H1 (cell line): Measurements from ENCODE around the gene JPH3. TPM values are rescaled to one million over a fixed set of nuclear protein-coding genes. Genes with fewer than 3 reads are reported as not detected.

Source experiments
- CTCF ChIA-PET: fragments of 300-600 bp; sonication (Branson Sonifier 250); formaldehyde crosslinking; loops from one replicate; lab custom pipeline; 2021; ENCODE audit not compliant: partially characterized antibody; lab: Charles Lee
- POLR2A ChIA-PET: fragments of 300-600 bp; sonication (Branson Sonifier 250); formaldehyde crosslinking; loops from one replicate; lab custom pipeline; 2021; ENCODE audit warnings: inconsistent platforms; ENCODE audit not compliant: partially characterized antibody; lab: Charles Lee
- DNase-seq, 2 experiments: peaks; one replicate each; pipeline versions ENCODE4 v3.0.0 to v3.0.0-alpha.2; 2010 to 2022; ENCODE audit warnings: low spot score in 2 of 2, low read depth in 1 of 2, mixed read lengths in 1 of 2
- FAIRE-seq: peaks from 2 replicates; lab custom pipeline; 2011; peaks lifted over from hg19 to GRCh38; lab: Jason Lieb, UNC
- H2AFZ ChIP-seq: 2 replicates; pipeline ENCODE4 v1.8.1; 2012; ENCODE audit warnings: low read length, inconsistent platforms
- H2AK5ac ChIP-seq: 2 replicates; pipeline ENCODE4 v1.6.1; 2013; ENCODE audit warnings: low read depth, low read length
- H2BK120ac ChIP-seq: replicated peaks from 2 replicates; pipeline ENCODE3; 2013; ENCODE audit warnings: low read depth, low read length, inconsistent platforms
- H2BK12ac ChIP-seq: 2 replicates; pipeline ENCODE4 v1.6.1; 2013; ENCODE audit warnings: low read depth, low read length
- H2BK15ac ChIP-seq: 2 replicates; pipeline ENCODE4 v1.6.1; 2013; ENCODE audit warnings: low read length
- H2BK20ac ChIP-seq: 2 replicates; pipeline ENCODE4 v1.6.1; 2013; ENCODE audit warnings: low read length
- H2BK5ac ChIP-seq: 2 replicates; pipeline ENCODE4 v1.6.1; 2013; ENCODE audit warnings: low read depth, low read length
- H3K14ac ChIP-seq: 2 replicates; pipeline ENCODE4 v1.6.1; 2013; ENCODE audit warnings: inconsistent platforms; ENCODE audit not compliant: insufficient read length
- H3K18ac ChIP-seq: 2 replicates; pipeline ENCODE4 v1.6.1; 2013; ENCODE audit warnings: low read length; ENCODE audit errors: extremely low read depth
- H3K23ac ChIP-seq: 2 replicates; pipeline ENCODE4 v1.6.1; 2013; ENCODE audit warnings: inconsistent platforms; ENCODE audit not compliant: insufficient read length
- H3K23me2 ChIP-seq: 2 replicates; pipeline ENCODE4 v1.6.1; 2013; ENCODE audit warnings: low read depth, low read length
- H3K27ac ChIP-seq: 2 replicates; pipeline ENCODE4 v1.6.1; 2011; ENCODE audit warnings: low read depth, low read length, inconsistent platforms
- H3K27me3 ChIP-seq, 4 experiments: replicated peaks in 1 of 4; 1 replicate in 1 of 4; 2 replicates in 3 of 4; pipeline versions ENCODE4 v1.6.1 to v1.8.1; 2011 to 2013; ENCODE audit warnings: low read length in 3 of 4, mild to moderate bottlenecking in 3 of 4, inconsistent platforms in 2 of 4, mixed read lengths in 2 of 4, moderate library complexity in 1 of 4; ENCODE audit not compliant: control insufficient read depth in 3 of 4, insufficient read depth in 3 of 4; ENCODE audit errors: extremely low read depth in 1 of 4
- H3K36me3 ChIP-seq, 4 experiments: 2 replicates each; pipeline versions ENCODE4 v1.6.1 to v1.8.1; 2011 to 2013; ENCODE audit warnings: mild to moderate bottlenecking in 4 of 4, low read length in 3 of 4, moderate library complexity in 2 of 4, control low read depth in 1 of 4, inconsistent platforms in 1 of 4; ENCODE audit not compliant: insufficient read depth in 4 of 4, control insufficient read depth in 2 of 4
- H3K4ac ChIP-seq: replicated peaks from 2 replicates; pipeline ENCODE3; 2013; ENCODE audit warnings: low read length, low read depth, mixed read lengths, inconsistent platforms; ENCODE audit not compliant: insufficient read length
- H3K4me1 ChIP-seq, 4 experiments: replicated peaks in 1 of 4; 1 replicate in 1 of 4; 2 replicates in 3 of 4; pipeline versions ENCODE4 v1.6.1 to v1.8.1; 2011 to 2013; ENCODE audit warnings: low read length in 3 of 4, inconsistent platforms in 2 of 4, mixed read lengths in 1 of 4; ENCODE audit not compliant: insufficient read depth in 4 of 4, control insufficient read depth in 3 of 4
- H3K4me2 ChIP-seq, 2 experiments: 2 replicates each; pipeline versions ENCODE4 v1.6.1 to v1.8.1; 2011 to 2013; ENCODE audit warnings: low read depth in 2 of 2, low read length in 2 of 2, control low read depth in 1 of 2, inconsistent platforms in 1 of 2, mild to moderate bottlenecking in 1 of 2; ENCODE audit not compliant: insufficient read depth in 1 of 2
- H3K4me3 ChIP-seq, 4 experiments: fragments of 200-600, 300-600 bp in 1 of 4; sonication (generic), shearing (Covaris generic), sonication (Bioruptor Twin) in 1 of 4; 2 replicates each; pipeline versions ENCODE4 v1.5.1 to v1.8.1; 2011 to 2016; ENCODE audit warnings: low read length in 4 of 4, low read depth in 3 of 4, control low read depth in 2 of 4, inconsistent platforms in 2 of 4, mild to moderate bottlenecking in 2 of 4, mixed read lengths in 1 of 4, moderate library complexity in 1 of 4; ENCODE audit not compliant: insufficient read depth in 2 of 4; ENCODE audit errors: extremely low read depth in 1 of 4
- H3K56ac ChIP-seq: replicated peaks from 2 replicates; pipeline ENCODE3; 2013; ENCODE audit warnings: low read depth, mild to moderate bottlenecking, mixed read lengths, low read length, inconsistent platforms; ENCODE audit not compliant: insufficient read length
- H3K79me1 ChIP-seq: 2 replicates; pipeline ENCODE4 v1.6.1; 2013; ENCODE audit warnings: low read depth, low read length, control low read depth
- H3K79me2 ChIP-seq, 2 experiments: 2 replicates each; pipeline versions ENCODE4 v1.6.1 to v1.8.1; 2012 to 2013; ENCODE audit warnings: low read length in 2 of 2, mild to moderate bottlenecking in 2 of 2, inconsistent platforms in 1 of 2; ENCODE audit not compliant: insufficient read depth in 2 of 2, control insufficient read depth in 1 of 2
- H3K9ac ChIP-seq, 4 experiments: replicated peaks in 1 of 4; 1 replicate in 1 of 4; 2 replicates in 3 of 4; pipeline versions ENCODE4 v1.6.1 to v1.8.1; 2011 to 2013; ENCODE audit warnings: low read depth in 3 of 4, low read length in 3 of 4, control low read depth in 2 of 4, mild to moderate bottlenecking in 2 of 4, moderate library complexity in 2 of 4, inconsistent platforms in 1 of 4; ENCODE audit errors: extremely low read depth in 1 of 4
- H3K9me3 ChIP-seq, 2 experiments: 2 replicates each; pipeline versions ENCODE4 v1.6.1 to v1.8.1; 2012 to 2013; ENCODE audit warnings: mild to moderate bottlenecking in 2 of 2, moderate library complexity in 2 of 2, control low read depth in 1 of 2, inconsistent platforms in 1 of 2, low read depth in 1 of 2, low read length in 1 of 2, mixed read lengths in 1 of 2; ENCODE audit not compliant: insufficient read depth in 2 of 2
- H4K20me1 ChIP-seq, 2 experiments: replicated peaks in 1 of 2; 2 replicates each; pipeline versions ENCODE3 to v1.8.1; 2011 to 2013; ENCODE audit warnings: inconsistent platforms in 2 of 2, low read length in 2 of 2, mild to moderate bottlenecking in 1 of 2; ENCODE audit not compliant: insufficient read depth in 2 of 2, control insufficient read depth in 1 of 2
- H4K5ac ChIP-seq: 2 replicates; pipeline ENCODE4 v1.6.1; 2013; ENCODE audit warnings: low read length, low read depth, mixed read lengths, inconsistent platforms; ENCODE audit not compliant: insufficient read length
- H4K8ac ChIP-seq: 2 replicates; pipeline ENCODE4 v1.8.0; 2013; ENCODE audit warnings: mild to moderate bottlenecking, moderate library complexity, low read length, inconsistent platforms; ENCODE audit not compliant: insufficient read depth; ENCODE audit errors: extremely low read depth
- H4K91ac ChIP-seq: replicated peaks from 2 replicates; pipeline ENCODE3; 2013; ENCODE audit warnings: low read length, mixed read lengths, inconsistent platforms; ENCODE audit not compliant: insufficient read length
- CREB1 ChIP-seq: IDR thresholded peaks from 2 replicates; pipeline ENCODE4 v1.6.1; 2012; ENCODE audit warnings: inconsistent platforms
- SAP30 ChIP-seq: fragments of 300-600 bp; sonication (generic); IDR thresholded peaks from 2 replicates; pipeline ENCODE4 v1.7.1; 2012; ENCODE audit warnings: low read length, moderate library complexity, mild to moderate bottlenecking, inconsistent platforms; ENCODE audit not compliant: insufficient read depth, insufficient replicate concordance
- ZNF274 ChIP-seq: IDR thresholded peaks from 2 replicates; pipeline ENCODE4 v1.7.0; 2012; ENCODE audit warnings: low read length, borderline replicate concordance; ENCODE audit errors: extremely low read depth
- WGBS, 2 experiments: shearing (Covaris generic) in 1 of 2; methylation state at CpG; one replicate each; pipeline versions ENCODE4 v1.1.6 to v1.1.7; 2013 to 2015; ENCODE audit warnings: low lambda C conversion rate in 2 of 2, mixed read lengths in 2 of 2, inconsistent platforms in 1 of 2, low coverage in 1 of 2, missing lambda C conversion rate in 1 of 2; ENCODE audit not compliant: insufficient replicate concordance in 2 of 2, insufficient coverage in 1 of 2, insufficient read length in 1 of 2; ENCODE audit errors: extremely low coverage in 1 of 2, missing lambda C conversion rate in 1 of 2; 5-methylcytosine and 5-hydroxymethylcytosine counted together
- polyA plus RNA-seq, 7 experiments: library from polyadenylated mRNA; depleted of rRNA in 3 of 7; stranded (reverse) in 5 of 7; unstranded in 2 of 7; fragments of >200 nt in 5 of 7; fragments of 200-250 nt in 2 of 7; gene quantifications; 1 replicate in 5 of 7; 2 replicates in 1 of 7; 4 replicates in 1 of 7; pipeline versions ENCODE4 v1.2.1 to v1.2.3, GENCODE V29; 2011 to 2013; ENCODE audit warnings: missing spikeins in 2 of 7, mixed read lengths in 2 of 7
- total RNA-seq: library from RNA; stranded (reverse); fragmentation: NEBNext Ultra II Directional; extraction: Animal tissue kit (Norgen Biotek cat#: 25700); gene quantifications from 2 replicates; pipeline ENCODE4 v1.2.1, GENCODE V29; 2021

The JPH3 gene
- total and polyA plus RNA-seq, 2 of the 8 experiments (the other 6 are each of a cell fraction or from before 2014, with no cell fraction given): 10.3 to 28.3 TPM

- Histone ChIP-seq H3K56ac (no peak overlapping the region), H2BK20ac (no peak overlapping the region), H3K4ac (no peak overlapping the region), H3K4me2 (no peak overlapping the region), H4K91ac (no peak overlapping the region), H3K4me3 (no peak overlapping the region), H3K79me2 (no peaks in the 10 kb centered on the region), H3K14ac (no peak overlapping the region), H3K79me1 (no peaks in the 10 kb centered on the region; the same call in 1 of the 2 replicates), H3K27me3 (no peaks in the 10 kb centered on the region), H2BK120ac (no peak overlapping the region), H2AFZ (no peak overlapping the region), H4K20me1 (peaks cover 8 to 12% of the 10 kb centered on the region in 2 experiments), H3K18ac (no peak overlapping the region), H4K5ac (no peak overlapping the region), H3K27ac (no peak overlapping the region), H4K8ac (no peak overlapping the region), H3K23me2 (no peaks in the 10 kb centered on the region), H3K36me3 (peaks cover 0 to 7% (median 0%) of the 10 kb centered on the region in 4 experiments; a peak in 1 of 8 replicates), H3K23ac (no peak overlapping the region), H2BK12ac (no peak overlapping the region), H2AK5ac (no peak overlapping the region), H3K9ac (no peak overlapping the region), H2BK15ac (no peak overlapping the region), H2BK5ac (no peak overlapping the region), H3K9me3 (no peaks in the 10 kb centered on the region), H3K4me1 (no peaks in the 10 kb centered on the region; a peak in 1 of 7 replicates)
- FAIRE-seq (no peak), DNase-seq (no peak)
- 85% methylated on average over 10 of the region's 13 CpGs; no CpG with 5 or more reads in 1 of the 2 experiments for WGBS, 2 experiments
- CTCF ChIA-PET: interaction anchor here (1.4 to 1.6 kb wide), 2 partner anchors 21 to 135 kb away, joined by 4 read pairs; no protein-coding TSS in a partner anchor
- POLR2A ChIA-PET: no interaction called here
- TF ChIP-seq SAP30 (no peak), ZNF274 (no peak), CREB1 (no peak)
Observed at GRCh38 chr16:87685766-87686165, 83.5 kb downstream of the JPH3 start.
